Spleen (tissue), 7 donors: ENCODE data around the gene PRSS12.

Experiments used
- POLR2A ChIP-seq, 3 donors: fragments of 450-650 bp; IDR thresholded peaks; one replicate each; pipeline ENCODE4 v1.5.1; 2017; ENCODE audit warnings: antibody characterized with exemption in 3 of 3, mild to moderate bottlenecking in 1 of 3
- POLR2AphosphoS5 ChIP-seq, 3 donors: sonication (generic); formaldehyde crosslinking; IDR thresholded peaks; one replicate each; pipeline ENCODE4 v1.5.1; 2017; ENCODE audit warnings: antibody characterized with exemption in 3 of 3
- TF ChIP-seq, protein P1 (sequence below), 11 experiments: fragments of 200-600 bp in 7 of 11; fragments of 450-650 bp in 4 of 11; sonication (generic) in 4 of 11; IDR thresholded peaks in 8 of 11; conservative IDR thresholded peaks in 3 of 11; 1 replicate in 7 of 11; 2 replicates in 4 of 11; pipeline versions ENCODE4 v1.4.0 to v1.8.0; 2016 to 2021; ENCODE audit warnings: antibody characterized with exemption in 11 of 11, inconsistent platforms in 4 of 11, mild to moderate bottlenecking in 1 of 11
- donor health status: DM: no; HTN: no; CAD: no; lungs with moderate emphysema.
- donor health status: DM: no; HTN: no; CAD: no.
- donor health status: DM: no; HTN: no; CAD: no.

DNA sequence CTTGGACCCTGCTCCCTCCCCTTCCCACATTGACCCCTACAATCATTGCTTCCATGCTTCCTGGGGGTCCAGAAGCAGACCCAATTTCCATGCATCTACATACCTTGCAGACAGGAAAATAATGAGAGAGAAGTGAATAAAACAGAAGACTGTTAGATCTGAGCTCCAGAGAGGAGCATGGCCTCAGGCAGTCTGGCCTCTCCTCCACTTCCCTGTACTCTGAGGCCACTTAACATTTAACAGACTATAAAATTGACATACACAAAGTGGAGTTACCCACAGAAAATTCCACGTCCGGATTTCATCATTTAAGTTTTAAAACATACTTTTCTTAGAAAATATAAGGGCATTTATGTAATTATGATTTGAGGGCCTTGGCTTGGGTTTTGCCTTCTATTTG lies 2.1 kb upstream of the PRSS12 start:
- TF ChIP-seq, protein P1, sequence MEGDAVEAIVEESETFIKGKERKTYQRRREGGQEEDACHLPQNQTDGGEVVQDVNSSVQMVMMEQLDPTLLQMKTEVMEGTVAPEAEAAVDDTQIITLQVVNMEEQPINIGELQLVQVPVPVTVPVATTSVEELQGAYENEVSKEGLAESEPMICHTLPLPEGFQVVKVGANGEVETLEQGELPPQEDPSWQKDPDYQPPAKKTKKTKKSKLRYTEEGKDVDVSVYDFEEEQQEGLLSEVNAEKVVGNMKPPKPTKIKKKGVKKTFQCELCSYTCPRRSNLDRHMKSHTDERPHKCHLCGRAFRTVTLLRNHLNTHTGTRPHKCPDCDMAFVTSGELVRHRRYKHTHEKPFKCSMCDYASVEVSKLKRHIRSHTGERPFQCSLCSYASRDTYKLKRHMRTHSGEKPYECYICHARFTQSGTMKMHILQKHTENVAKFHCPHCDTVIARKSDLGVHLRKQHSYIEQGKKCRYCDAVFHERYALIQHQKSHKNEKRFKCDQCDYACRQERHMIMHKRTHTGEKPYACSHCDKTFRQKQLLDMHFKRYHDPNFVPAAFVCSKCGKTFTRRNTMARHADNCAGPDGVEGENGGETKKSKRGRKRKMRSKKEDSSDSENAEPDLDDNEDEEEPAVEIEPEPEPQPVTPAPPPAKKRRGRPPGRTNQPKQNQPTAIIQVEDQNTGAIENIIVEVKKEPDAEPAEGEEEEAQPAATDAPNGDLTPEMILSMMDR (IDR thresholded peaks at IDR 0.05 in 8 of 11, conservative IDR thresholded peaks at IDR 0.05 in 3 of 11): no peak
- TF ChIP-seq POLR2AphosphoS5 (IDR thresholded peaks at IDR 0.05) (no peak), POLR2A (IDR thresholded peaks at IDR 0.05) (no peak)
